Middle frontal gyrus (tissue), 1 donor: ENCODE measurements around the gene DOCK6.

Experiments used
- DNase-seq: peaks from one replicate; pipeline ENCODE4 v3.0.0-alpha.2; 2015; ENCODE audit warnings: low spot score; ENCODE audit errors: extremely low spot score

DOCK6 gene

GRCh38 chr19:11279505-11280236 is 17.3 kb upstream of the DOCK6 start:
- DNase-seq = no peak

DNA sequence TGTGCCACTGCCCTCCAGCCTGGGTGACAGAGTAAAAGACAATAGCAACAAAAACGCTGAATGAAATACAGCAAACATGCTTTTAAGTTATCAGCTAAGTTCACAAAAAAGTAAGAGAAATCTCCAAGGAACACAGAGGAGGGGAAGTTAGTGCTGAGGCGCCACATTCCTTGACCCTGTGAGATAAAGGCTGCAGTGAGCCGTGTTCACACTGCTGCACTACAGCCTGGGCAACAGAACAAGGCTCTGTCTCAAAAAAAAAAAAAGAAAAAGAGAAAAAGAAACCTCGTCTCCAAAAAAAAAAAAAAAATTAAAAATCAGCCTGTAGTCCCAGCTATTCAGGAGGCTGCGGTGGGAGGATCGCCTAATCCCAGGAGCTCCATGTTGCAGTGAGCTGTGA is 16.3 kb upstream of the DOCK6 start:
- DNase-seq = no peak

DNA sequence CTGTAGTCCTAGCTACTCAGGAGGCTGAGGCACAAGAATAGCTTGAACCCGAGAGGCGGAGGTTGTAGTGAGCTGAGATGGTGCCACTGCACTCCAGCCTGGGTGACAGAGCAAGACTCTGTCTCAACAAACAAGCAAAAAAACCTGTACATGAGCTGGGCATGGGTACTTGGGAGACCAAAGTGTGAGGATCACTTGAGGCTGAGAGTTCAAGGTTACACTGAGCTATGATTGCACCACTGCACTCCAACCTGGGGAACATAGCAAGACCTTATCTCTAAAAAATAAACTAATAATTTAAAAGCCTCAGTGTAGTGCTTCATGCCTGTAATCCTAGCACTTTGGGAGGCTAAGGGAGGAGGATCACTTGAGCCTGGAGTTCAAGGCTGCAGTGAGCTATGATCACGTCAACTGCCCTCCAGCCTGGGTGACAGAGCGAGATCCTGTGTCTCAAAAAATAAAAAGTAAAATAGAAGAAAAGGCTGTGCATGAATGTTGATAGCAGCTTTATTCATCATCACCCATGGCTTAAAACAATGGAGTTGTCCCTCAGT is 12.3 kb upstream of the DOCK6 start:
- no peak for DNase-seq

DNA sequence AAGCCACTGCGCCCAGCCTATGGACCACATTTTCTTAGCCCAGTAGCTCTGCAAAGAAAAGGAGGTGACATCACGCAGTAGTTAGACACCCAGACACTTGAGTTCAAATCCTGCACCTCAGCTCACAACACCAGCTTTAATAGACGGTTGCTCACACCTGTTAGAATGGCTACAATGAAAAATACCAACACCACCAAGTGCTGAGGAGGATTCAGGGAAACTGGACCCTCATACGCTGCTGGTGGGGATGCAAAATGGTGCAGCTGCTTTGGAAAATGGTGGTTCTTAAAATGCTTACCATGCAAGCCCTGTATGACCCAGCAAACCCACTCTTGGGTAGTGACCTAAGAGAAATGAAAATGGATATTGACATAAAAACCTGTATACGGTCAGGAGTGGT is 11.7 kb upstream of the DOCK6 start:
- DNase-seq = no peak

- DNase-seq = no peak
Observed at GRCh38 chr19:11273296-11273695, 11.0 kb upstream of the DOCK6 start.

GRCh38 chr19:11269408-11269807 is 7.1 kb upstream of the DOCK6 start:
- DNase-seq = no peak

DNA sequence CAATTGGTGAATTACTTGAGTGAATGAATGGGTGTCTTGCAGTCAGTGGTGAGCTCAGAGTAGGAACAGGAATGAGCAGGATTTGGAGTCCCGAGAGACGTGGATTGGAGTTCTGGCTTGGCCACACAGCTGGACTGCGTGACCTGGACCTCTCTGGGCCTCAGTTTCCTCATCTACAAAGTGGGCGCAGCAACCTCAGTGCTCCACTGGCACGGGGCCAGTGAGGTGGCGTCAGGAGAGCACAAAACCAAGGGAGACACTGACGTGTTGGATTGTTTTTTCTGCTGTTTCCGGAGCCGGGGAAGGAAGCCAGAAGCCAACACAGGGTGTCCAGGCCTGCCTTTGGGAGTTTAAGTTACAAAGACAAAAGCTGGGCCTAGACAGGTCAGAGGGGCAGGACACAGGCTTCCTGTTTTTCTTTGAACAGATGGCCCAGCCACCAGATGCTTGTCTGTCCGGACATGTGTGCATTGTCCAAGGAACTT is 6.5 kb upstream of the DOCK6 start:
- no peak for DNase-seq

DNA sequence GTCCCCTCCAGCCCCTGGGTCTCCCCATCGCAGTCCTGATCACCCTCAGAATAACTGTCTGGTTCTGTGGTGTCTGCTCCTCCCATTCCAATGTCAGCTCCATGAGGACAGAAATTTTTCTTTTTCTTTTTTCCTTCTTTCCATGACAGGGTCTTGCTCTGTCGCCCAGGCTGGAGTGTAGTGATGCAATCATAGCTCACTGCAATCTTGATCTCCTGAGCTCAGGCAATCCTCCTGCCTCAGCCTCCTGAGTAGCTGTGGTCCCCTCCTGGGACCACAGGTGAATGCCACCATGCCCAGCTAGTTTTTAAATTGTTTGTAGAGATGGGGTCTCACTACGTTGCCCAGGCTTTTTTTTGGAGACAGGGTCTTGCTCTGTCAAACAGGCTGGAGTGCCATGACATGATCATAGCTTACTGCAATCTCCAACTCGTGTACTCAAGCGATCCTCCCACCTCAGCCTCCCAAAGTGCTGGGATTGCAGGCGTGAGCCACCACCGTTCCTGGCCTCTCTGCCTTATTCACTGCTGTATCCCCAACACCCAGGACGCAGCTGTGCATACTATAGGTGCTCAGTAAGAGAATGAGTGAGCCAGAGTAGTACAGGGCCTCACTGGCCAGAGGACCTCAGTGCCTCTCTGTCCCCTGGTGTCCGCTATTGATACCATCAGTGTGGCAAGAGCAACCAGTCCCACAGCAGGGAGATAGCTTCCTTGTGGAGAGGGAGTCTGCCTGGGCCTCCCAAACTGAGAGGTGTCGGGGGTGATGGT is 5.2 kb upstream of the DOCK6 start:
- DNase-seq = no peak

DNA sequence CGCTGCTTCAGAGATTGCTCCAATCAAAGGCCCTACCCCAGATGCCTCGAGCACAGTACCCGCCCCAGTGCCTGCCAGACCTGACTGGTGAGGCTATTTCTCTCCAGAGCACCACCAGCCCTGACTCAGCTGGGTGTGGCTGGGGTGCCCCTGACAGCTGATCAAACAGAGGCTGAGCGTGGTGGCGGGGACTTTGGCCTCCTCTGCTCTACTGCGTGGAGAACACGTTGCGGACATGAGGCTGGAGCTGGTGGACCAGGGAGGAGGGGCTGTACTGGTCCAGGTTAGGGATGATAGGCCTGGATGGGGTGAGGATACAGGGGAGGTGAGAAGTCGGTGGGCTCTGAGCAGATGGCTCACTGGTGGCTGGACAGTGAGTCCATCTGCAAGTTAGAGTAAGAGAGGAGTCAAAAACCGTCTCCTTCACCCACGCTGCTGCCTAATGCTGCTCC is 3.5 kb upstream of the DOCK6 start:
- no peak for DNase-seq

DNA sequence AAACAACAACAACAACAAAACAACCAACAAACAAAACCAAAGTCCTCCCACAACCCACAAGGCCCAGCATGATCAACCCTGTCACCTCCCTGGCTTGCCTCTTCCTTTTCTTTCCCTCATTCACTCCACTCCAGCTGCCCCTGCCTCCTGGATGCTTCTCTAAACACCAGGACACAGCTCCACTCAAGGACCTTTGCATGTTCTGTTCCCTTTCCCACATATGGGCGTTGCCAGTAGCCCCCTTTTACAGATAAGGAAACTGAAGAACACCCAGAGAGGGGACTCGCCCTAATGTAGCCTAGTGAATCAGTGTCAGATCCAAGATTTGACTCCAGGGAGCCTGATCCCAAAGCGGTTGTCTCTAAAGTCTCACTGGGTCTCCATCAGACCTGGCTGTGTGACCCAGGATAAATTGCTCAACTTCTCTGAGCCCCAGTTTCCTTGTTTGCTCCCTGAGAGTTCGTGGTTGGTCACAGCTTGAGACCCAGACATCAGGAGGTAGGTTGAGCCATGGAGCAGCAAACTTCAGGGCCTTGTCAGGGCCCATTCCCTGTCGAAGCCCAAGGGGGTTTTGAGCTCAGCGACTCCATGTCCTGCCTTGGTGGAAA is 3.0 kb upstream of the DOCK6 start:
- DNase-seq = no peak

GRCh38 chr19:11264452-11265176 is 2.3 kb upstream of the DOCK6 start:
- DNase-seq = no peak

GRCh38 chr19:11263726-11264125 is 1.4 kb upstream of the DOCK6 start:
- no peak for DNase-seq

DNA sequence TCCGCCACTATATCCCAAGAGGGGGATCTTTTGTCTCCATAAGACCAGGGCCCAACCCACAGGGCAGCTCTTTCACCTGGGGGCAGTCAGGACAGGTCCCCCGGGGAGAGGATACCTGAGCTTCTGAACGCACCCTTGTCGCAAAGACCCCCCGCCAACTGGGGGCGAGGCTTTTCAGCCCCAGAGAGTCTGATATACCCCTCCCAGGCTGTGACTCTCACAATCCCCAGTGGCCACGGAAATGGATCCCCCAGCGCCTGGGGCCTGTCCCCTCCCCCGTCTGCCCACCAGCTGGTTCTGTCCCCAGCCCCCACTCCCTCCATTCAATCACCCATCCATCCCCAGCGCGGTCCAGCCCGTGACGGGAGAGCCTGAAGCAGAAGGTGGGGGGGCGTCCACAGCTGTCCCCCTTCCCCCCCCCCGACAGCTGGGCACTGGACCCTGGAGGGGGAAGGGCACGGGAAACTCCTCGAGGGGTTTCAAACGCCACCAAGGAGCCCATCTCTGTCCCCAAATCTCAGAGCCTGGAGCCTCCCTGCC is 823 bp downstream of the DOCK6 start:
- no peak for DNase-seq

DNA sequence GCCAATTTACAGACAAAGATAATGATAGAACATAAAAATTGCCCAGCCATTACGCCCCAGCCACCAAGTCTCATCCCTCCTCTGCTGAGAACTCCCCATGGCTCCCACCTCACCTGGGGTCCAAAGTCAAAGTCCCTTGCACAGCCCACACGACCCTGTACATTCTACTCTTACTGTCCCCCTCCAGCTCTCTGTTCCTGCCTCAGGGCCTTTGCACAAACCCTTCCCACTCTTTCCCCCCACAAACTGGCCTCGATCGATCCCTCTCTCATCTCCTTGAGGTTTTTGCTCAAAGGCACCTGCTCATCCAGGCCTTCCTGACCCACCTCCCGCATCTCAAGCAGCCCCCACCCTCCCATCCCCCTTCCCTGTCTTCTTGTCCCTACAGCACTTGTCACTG is 1.3 kb downstream of the DOCK6 start:
- no peak for DNase-seq

GRCh38 chr19:11257846-11258380 is 4.4 kb downstream of the DOCK6 start:
- no peak for DNase-seq

GRCh38 chr19:11256189-11256588 is 6.1 kb downstream of the DOCK6 start:
- DNase-seq = no peak

GRCh38 chr19:11254666-11255065 is 7.7 kb downstream of the DOCK6 start:
- DNase-seq = no peak

DNA sequence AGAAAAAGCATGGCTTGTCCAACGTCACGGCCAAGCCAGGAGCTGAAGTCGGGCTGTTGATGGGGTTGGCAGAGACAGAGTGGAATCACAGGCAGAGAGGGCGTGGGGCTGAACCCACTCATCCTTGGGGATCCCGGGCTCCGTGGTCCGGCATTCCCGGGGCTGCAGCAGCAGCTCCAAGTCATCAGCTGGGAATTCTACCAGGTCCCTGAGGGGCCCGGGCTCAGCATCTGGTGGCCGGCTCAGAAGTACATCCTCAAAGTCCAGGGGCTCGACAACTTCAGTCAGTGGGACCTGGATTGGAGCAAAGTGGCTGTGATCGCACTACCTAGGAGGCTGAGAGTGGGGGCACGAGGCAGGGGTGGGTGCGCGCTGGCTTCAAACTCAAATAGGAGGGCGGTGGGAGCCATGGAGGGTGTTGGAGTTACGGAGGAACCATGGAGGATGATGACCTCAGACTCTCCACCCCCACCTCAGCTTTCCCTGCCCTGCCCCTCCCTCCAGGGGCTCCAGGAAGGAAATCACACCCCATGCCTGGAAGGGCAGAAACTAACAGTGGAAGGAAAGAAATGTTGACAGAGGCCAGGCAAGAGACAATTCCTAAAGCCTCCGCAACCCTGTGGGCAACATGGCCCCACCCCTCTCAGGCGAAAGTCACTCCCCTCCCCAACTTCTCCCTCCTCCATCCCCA is 9.5 kb downstream of the DOCK6 start:
- DNase-seq = no peak

- DNase-seq = no peak
Observed at GRCh38 chr19:11251650-11252314, 10.5 kb downstream of the DOCK6 start.

DNA sequence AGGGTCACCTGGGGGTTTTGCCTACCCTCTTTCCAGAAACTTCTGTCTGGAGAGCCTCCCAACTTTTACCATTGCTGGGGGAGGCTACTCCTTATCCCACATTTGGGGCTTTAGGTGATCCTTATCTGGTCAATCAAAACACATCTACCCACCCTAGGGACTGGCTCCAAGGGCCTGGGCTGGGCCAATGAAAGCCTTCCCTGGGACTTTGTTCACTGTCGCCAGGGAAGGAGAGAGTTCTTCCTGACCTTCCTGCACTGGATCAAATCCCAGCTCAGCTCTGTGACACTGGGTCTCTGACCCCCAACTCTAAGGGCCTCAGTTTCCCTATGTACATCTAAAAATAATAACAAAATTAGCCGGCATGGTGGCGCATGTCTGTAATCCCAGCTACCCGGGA is 11.1 kb downstream of the DOCK6 start:
- no peak for DNase-seq
